ENCODE measurements around the gene NUPR2. TPM values are rescaled to one million over a fixed set of nuclear protein-coding genes. Genes with fewer than 3 reads are reported as not detected.

Gene NUPR2
- total and polyA plus RNA-seq, 10 donors, result not detected

Other genes starting within 250 kb of the NUPR2 start
- gene ZNF713, start 229.0 kb downstream of the NUPR2 start, total RNA-seq, result 1 to 10 TPM; 2.0 to 6.2 (median 3.5) TPM
- gene ZNF713, start 229.0 kb downstream of the NUPR2 start, polyA plus RNA-seq, result 1 to 10 TPM in 1 of 3 donors, under 1 TPM in 2; 0.38 to 1.0 (median 0.74) TPM
- gene MRPS17, start 164.5 kb downstream of the NUPR2 start, total RNA-seq, result 10 to 100 TPM in 2 of 7 donors, 1 to 10 TPM in 5; 6.4 to 10.2 (median 8.7) TPM
- gene MRPS17, start 164.5 kb downstream of the NUPR2 start, polyA plus RNA-seq, result 10 to 100 TPM; 10.2 to 14.1 (median 12.5) TPM
- 10 to 100 TPM; 31.8 to 54.1 (median 37.1) TPM for gene NIPSNAP2, start 151.8 kb downstream of the NUPR2 start, total RNA-seq
- 10 to 100 TPM; 26.8 to 44.6 (median 29.7) TPM for gene NIPSNAP2, start 151.8 kb downstream of the NUPR2 start, polyA plus RNA-seq
- gene PSPH, start 65.0 kb downstream of the NUPR2 start, total RNA-seq, result 10 to 100 TPM in 2 of 7 donors, 1 to 10 TPM in 5; 5.0 to 11.3 (median 7.3) TPM
- 1 to 10 TPM; 2.2 to 8.4 (median 4.8) TPM for gene PSPH, start 65.0 kb downstream of the NUPR2 start, polyA plus RNA-seq
- 100 to 1,000 TPM in 1 of 7 donors, 10 to 100 TPM in 6; 71.5 to 107 (median 84.9) TPM for gene CCT6A, start 64.7 kb downstream of the NUPR2 start, total RNA-seq
- gene CCT6A, start 64.7 kb downstream of the NUPR2 start, polyA plus RNA-seq, result 100 to 1,000 TPM; 113 to 139 (median 133) TPM
- 100 to 1,000 TPM in 6 of 7 donors, 10 to 100 TPM in 1; 96.5 to 145 (median 132) TPM for gene SUMF2, start 52.1 kb downstream of the NUPR2 start, total RNA-seq
- gene SUMF2, start 52.1 kb downstream of the NUPR2 start, polyA plus RNA-seq, result 10 to 100 TPM; 57.1 to 81.3 (median 60.4) TPM
- 1 to 10 TPM in 6 of 7 donors, not detected in 1; 1.0 to 3.4 (median 1.8) TPM for gene PHKG1, start 23.5 kb downstream of the NUPR2 start, total RNA-seq
- 1 to 10 TPM in 1 of 3 donors, under 1 TPM in 2; 0.86 to 1.2 (median 0.93) TPM for gene PHKG1, start 23.5 kb downstream of the NUPR2 start, polyA plus RNA-seq
- 100 to 1,000 TPM; 192 to 371 (median 228) TPM for gene CHCHD2, start 9.9 kb downstream of the NUPR2 start, total RNA-seq
- gene CHCHD2, start 9.9 kb downstream of the NUPR2 start, polyA plus RNA-seq, result 100 to 1,000 TPM; 265 to 476 (median 453) TPM